ENCODE data around the gene ADTRP.
A peak's percentile ranks its signal among the peaks of the same experiment; 100 is the strongest.

The ADTRP gene

GRCh38 chr6:11778648-11779328, at the start of gene ADTRP:
Gene ADTRP, minus strand, starts transcription at chr6:11778803. Its CDS starts 44 bp downstream, at chr6:11778759.
- no peak for DNase-seq (ENCODE audit: low spot score)

- DNase-seq (ENCODE audit: low spot score): no peak
Observed at GRCh38 chr6:11826779-11827178, 48.2 kb upstream of the ADTRP start.

GRCh38 chr6:11824986-11825385, 46.4 kb upstream of the ADTRP start:
- peak; percentile 52 for DNase-seq (ENCODE audit: low spot score)

DNA sequence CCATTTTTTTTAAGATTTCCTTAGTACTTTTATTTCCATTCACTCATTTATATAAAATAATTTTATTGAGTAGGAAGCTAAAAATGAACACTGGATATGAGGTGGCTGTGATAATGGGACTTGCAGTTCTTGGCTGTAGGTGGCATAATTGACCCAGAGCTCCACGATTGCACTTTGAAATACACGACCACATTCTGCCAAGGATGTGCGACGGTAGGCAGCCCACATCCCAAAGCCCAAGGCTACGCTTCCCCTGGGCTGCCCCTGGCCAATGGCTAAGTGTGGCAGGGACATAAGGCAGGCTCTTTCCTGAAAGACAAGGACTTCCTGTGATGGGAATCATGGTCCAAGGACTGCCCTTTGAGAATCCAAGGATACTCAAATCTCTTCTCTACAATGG, 43.7 kb upstream of the ADTRP start:
- DNase-seq (ENCODE audit: low spot score): no peak

DNA sequence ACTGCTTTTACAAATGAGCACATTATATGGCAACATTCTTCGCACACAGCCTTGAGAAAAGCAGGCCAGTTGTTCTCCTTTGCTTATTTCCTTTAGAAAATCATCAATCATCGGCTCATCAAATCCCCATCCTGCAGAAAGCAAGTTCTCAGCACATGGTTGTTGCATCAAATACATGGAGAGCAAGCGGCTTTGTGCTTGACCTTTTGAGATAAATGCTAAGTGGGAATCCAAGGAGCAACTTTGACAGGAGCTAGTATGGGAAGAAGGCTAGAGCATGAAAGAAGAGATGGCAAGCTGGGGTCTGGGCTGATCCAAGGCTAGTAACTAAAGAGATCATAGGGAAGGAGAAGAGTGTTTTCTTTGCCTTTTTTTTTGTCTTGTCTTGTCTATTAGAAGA, 43.2 kb upstream of the ADTRP start:
- no peak for DNase-seq (ENCODE audit: low spot score)

- no peak for DNase-seq (ENCODE audit: low spot score)
Observed at GRCh38 chr6:11820821-11821220, 42.2 kb upstream of the ADTRP start.

DNA sequence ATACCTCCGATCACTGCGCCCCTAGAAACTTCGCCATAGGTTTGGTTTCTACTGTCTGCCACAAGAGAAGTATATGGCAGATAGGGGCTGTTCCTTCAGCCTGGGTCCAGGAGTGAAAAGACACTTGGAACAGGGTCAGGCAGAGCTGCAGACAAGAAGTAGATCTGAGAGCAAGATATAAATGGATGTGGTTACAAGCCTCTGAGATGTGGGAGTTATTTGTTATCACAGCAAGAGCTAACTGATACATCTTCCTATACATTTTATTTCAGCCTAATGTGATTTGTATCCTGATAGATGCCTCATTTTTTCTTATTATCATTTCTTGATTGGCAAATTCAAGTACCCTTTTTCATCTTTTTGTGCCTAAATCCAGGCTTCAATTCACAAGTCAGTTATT, 40.9 kb upstream of the ADTRP start:
- no peak for DNase-seq (ENCODE audit: low spot score)

- peak; percentile 33 for DNase-seq (ENCODE audit: low spot score)
Observed at GRCh38 chr6:11815231-11815630, 36.6 kb upstream of the ADTRP start.

GRCh38 chr6:11814819-11815218, 36.2 kb upstream of the ADTRP start:
- no peak for DNase-seq (ENCODE audit: low spot score)

GRCh38 chr6:11814106-11814505, 35.5 kb upstream of the ADTRP start:
- no peak for DNase-seq (ENCODE audit: low spot score)

DNA sequence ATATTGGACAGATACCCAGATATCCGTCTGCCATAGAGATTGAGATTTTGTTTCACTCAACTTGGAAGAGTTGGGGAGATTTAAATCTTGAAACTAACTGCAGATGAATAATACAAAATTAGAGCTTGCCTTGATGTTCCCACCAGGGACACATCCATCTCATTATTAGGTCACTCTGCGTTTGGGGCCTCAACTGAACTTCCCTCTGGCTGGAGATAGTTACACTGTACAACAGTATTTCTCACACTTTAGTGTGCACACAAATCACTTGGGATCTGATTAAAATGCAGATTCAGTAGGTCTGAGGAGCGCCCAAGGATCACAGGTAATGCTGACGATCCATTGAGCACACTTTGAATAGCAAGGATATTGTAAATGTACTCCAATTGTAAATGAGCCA, 35.0 kb upstream of the ADTRP start:
- no peak for DNase-seq (ENCODE audit: low spot score)

DNA sequence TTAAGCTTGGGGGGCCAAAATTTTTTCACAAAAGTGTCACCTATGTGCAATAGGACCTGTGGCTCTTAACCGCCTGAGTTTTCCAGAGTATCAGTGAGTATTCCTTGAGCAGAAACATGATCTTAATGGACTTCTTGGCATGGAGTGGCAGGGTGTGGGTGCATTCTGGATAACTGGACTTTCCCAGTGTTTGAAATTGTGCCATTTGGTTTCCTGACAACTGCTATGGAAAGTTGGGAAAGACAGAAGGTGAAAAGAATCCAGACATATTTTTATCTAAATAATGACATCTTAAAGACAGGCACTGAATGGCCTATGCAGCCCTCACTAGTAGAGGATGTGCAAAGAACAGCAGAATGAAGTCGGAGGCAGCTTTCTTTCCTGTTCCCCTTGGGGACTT, 34.3 kb upstream of the ADTRP start:
- DNase-seq (ENCODE audit: low spot score): no peak

- no peak for DNase-seq (ENCODE audit: low spot score)
Observed at GRCh38 chr6:11812439-11812838, 33.8 kb upstream of the ADTRP start.

- DNase-seq (ENCODE audit: low spot score): no peak
Observed at GRCh38 chr6:11811644-11812264, 33.2 kb upstream of the ADTRP start.

DNA sequence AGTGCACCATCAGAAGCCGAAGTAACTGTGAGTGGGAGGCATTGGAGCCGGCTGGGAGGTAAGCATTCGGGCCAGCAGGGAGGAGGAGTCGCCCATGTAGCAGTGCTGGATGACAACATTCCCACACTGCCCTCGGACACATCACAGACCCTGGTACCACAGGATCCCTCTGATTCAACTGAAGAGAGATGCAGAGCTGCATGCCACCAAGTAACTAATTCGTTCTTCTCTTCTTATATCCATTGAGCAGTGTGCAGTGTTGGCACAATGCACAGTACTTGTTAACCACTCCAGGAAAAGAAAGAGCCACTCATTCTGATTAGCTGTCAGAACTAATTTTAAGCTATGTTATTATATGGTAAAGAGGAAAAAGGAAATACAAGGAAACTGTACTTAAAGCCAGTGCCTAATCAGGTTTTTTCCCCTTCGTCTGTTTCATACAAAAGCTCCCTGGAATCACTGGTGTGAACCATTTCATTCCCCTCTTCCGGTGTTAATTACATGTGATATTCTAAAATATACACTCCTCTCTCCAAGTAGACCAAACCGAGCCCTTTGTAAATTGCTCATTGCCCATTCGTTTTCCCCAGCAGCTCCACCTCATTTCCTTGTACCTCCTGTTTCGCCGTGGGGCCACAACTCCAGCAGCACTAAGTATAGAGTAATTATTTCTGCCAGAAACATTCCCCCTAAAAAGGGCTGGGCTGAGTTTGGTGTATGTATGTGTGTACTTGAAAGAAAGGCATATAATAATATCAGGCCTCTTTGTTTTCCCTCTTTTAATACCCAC, 32.4 kb upstream of the ADTRP start:
- DNase-seq (ENCODE audit: low spot score): no peak

DNA sequence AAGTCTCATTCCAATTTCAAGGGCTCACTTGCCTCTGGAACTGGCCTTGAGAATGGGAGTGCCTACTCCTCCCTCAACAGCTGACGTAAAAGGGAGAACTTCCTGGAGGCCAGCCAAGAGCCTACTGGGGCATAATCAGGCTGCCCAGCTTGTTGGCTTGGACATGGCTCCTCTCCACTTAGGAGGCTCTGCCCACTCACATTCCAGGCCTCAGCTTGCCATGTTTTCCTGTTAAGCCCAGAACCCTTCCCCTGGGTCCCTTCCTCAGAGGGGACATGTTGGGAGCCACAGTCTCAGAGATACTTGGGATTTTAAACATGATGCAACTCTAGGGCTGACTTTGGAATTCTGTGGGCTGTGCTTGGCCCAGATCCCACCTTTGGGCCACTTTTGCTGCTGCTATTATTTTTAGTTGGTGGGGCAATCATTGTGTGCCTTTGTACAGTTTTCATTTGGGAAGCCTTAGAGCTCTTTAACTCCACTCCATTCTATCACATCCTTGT, 31.5 kb upstream of the ADTRP start:
- DNase-seq (ENCODE audit: low spot score): peak; percentile 70

- no peak for DNase-seq (ENCODE audit: low spot score)
Observed at GRCh38 chr6:11808054-11808453, 29.5 kb upstream of the ADTRP start.

DNA sequence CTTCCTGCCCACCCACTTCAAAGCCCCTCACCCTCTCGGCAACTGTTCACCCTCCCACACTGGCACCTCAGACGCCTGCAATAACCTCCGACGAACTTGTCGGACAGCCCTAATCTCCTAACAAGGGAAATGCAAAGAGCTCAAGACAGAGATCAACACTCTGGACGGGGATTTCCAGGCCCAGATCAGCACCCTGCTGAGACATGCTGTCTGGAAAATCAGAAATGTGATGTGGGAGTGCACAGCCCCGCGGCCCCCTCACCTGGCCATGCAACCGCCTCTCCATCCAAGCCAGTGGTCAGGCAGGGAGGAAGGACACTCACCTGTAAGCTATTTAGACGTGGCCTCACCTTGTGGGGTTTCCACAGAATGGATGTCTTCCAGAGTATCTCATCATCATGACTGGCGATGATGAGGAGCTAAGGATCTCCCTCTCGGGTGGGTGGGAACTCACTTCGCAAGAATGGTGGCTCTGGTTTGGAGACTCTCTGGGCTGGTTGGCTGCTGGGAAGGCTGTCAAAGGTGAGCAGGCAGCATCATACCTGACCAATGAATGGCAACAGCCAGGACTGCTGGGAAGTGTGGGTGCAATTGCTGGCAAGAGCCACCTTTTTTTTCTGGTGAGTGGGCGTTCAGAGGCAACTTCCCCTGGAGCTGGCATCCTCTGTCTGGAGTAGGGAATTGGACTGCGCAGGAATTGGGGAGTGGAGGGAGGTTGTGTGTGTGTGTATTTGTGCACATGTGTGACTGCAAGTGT, 28.1 kb upstream of the ADTRP start:
- no peak for DNase-seq (ENCODE audit: low spot score)

- DNase-seq (ENCODE audit: low spot score): no peak
Observed at GRCh38 chr6:11805259-11806053, 26.9 kb upstream of the ADTRP start.

- DNase-seq (ENCODE audit: low spot score): no peak
Observed at GRCh38 chr6:11804701-11805100, 26.1 kb upstream of the ADTRP start.

GRCh38 chr6:11804135-11804534, 25.5 kb upstream of the ADTRP start:
- DNase-seq (ENCODE audit: low spot score): no peak

Measured in AG08395 (cell line).